Measurements from ENCODE around the gene SCGB2A2.

DNA sequence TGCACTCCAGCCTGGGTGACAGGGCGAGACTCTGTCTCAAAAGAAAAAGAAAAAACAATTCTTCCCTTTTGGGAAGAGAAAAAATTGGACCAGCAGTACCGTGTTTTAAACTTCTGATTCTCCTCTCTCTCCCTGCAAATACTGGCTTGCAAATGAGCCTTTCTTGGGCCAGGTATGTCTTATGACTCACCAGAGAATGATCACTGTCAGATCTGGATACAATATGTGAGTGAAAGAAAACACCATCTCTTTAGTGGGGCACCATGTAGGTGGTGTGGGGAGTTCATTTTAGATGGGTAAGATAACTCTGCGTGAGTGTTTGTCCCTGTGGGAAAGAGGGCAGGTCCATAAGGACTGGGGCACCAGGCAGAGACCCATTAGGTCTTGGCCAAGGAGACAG is 2.4 kb upstream of the SCGB2A2 start:
- TF ChIP-seq, protein P1, sequence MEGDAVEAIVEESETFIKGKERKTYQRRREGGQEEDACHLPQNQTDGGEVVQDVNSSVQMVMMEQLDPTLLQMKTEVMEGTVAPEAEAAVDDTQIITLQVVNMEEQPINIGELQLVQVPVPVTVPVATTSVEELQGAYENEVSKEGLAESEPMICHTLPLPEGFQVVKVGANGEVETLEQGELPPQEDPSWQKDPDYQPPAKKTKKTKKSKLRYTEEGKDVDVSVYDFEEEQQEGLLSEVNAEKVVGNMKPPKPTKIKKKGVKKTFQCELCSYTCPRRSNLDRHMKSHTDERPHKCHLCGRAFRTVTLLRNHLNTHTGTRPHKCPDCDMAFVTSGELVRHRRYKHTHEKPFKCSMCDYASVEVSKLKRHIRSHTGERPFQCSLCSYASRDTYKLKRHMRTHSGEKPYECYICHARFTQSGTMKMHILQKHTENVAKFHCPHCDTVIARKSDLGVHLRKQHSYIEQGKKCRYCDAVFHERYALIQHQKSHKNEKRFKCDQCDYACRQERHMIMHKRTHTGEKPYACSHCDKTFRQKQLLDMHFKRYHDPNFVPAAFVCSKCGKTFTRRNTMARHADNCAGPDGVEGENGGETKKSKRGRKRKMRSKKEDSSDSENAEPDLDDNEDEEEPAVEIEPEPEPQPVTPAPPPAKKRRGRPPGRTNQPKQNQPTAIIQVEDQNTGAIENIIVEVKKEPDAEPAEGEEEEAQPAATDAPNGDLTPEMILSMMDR (conservative IDR thresholded peaks at IDR 0.05): no peak
- no peak for TF ChIP-seq EZH2 (IDR thresholded peaks at IDR 0.05; ENCODE audit: low read depth)

Measured in PC-9 (cell line).